Ovary (tissue), 3 donors: ENCODE measurements around the gene GPC6.

ENCODE experiments used
- CTCF ChIP-seq, 3 donors: fragments of 450-650 bp in 2 of 3; fragments of 200-600 bp in 1 of 3; IDR thresholded peaks; one replicate each; pipeline versions ENCODE4 v1.5.1 to v1.8.0; 2016 to 2022; ENCODE audit warnings: antibody characterized with exemption in 3 of 3, mild to moderate bottlenecking in 1 of 3
- EP300 ChIP-seq: sonication (generic); formaldehyde crosslinking; IDR thresholded peaks from one replicate; pipeline ENCODE4 v1.6.1; 2017; ENCODE audit warnings: antibody characterized with exemption
- POLR2A ChIP-seq: fragments of 450-650 bp; IDR thresholded peaks from one replicate; pipeline ENCODE4 v1.6.1; 2017; ENCODE audit warnings: antibody characterized with exemption, mild to moderate bottlenecking, moderate library complexity
- donor health status: DM: no; HTN: no; CAD: no.

GRCh38 chr13:93834051-93834450 is 607.4 kb downstream of the GPC6 start:
- TF ChIP-seq CTCF (IDR thresholded peaks at IDR 0.05), result no peak
- TF ChIP-seq EP300, result no peak
- no peak for TF ChIP-seq POLR2A
